Measurements from ENCODE around the gene MAPK10. TPM values are rescaled to one million over a fixed set of nuclear protein-coding genes. Genes with fewer than 3 reads are reported as not detected.

Gene MAPK10
- total RNA-seq, 1 donor from 2014 or later: 92.6 TPM

GRCh38 chr4:86004030-86004429 lies 355.8 kb downstream of the MAPK10 start:
- H3K4me1 Mint-ChIP-seq (ENCODE audit: low read depth, unreplicated experiment): peaks cover 8% of the 10 kb centered on the region
- no peaks in the 10 kb centered on the region for H3K9me3 Mint-ChIP-seq (ENCODE audit: unreplicated experiment)
- no peak for TF ChIP-seq CTCF (IDR thresholded peaks at IDR 0.05; ENCODE audit: partially characterized antibody, unreplicated experiment)
- H3K36me3 Mint-ChIP-seq (ENCODE audit: unreplicated experiment): no peaks in the 10 kb centered on the region
- no peak for DNase-seq
- H3K27ac Mint-ChIP-seq (ENCODE audit: unreplicated experiment): no peak overlapping the region
- no peak overlapping the region for H3K4me3 Mint-ChIP-seq (ENCODE audit: unreplicated experiment)
- no peaks in the 10 kb centered on the region for H3K27me3 Mint-ChIP-seq (ENCODE audit: unreplicated experiment)

- Mint-ChIP-seq H3K27me3 (ENCODE audit: unreplicated experiment) (no peaks in the 10 kb centered on the region), H3K27ac (ENCODE audit: unreplicated experiment) (no peak overlapping the region), H3K4me3 (ENCODE audit: unreplicated experiment) (no peak overlapping the region), H3K36me3 (ENCODE audit: unreplicated experiment) (no peaks in the 10 kb centered on the region), H3K9me3 (ENCODE audit: unreplicated experiment) (no peaks in the 10 kb centered on the region), H3K4me1 (ENCODE audit: low read depth, unreplicated experiment) (peaks cover 8% of the 10 kb centered on the region)
- DNase-seq: no peak
- no peak for TF ChIP-seq CTCF (IDR thresholded peaks at IDR 0.05; ENCODE audit: partially characterized antibody, unreplicated experiment)
Observed at GRCh38 chr4:86001591-86001990, 358.3 kb downstream of the MAPK10 start.

GRCh38 chr4:85995361-85995760 lies 364.5 kb downstream of the MAPK10 start:
- no peak for DNase-seq
- TF ChIP-seq CTCF (IDR thresholded peaks at IDR 0.05; ENCODE audit: partially characterized antibody, unreplicated experiment): no peak
- Mint-ChIP-seq H3K36me3 (ENCODE audit: unreplicated experiment) (no peaks in the 10 kb centered on the region), H3K9me3 (ENCODE audit: unreplicated experiment) (peaks cover 2% of the 10 kb centered on the region), H3K27me3 (ENCODE audit: unreplicated experiment) (peaks cover 1% of the 10 kb centered on the region), H3K4me3 (ENCODE audit: unreplicated experiment) (no peak overlapping the region), H3K4me1 (ENCODE audit: low read depth, unreplicated experiment) (peaks cover 3% of the 10 kb centered on the region), H3K27ac (ENCODE audit: unreplicated experiment) (no peak overlapping the region)

- no peak for TF ChIP-seq CTCF (IDR thresholded peaks at IDR 0.05; ENCODE audit: partially characterized antibody, unreplicated experiment)
- Mint-ChIP-seq H3K9me3 (ENCODE audit: unreplicated experiment) (peaks cover 2% of the 10 kb centered on the region), H3K27ac (ENCODE audit: unreplicated experiment) (no peak overlapping the region)
Observed at GRCh38 chr4:85994576-85994975, 365.3 kb downstream of the MAPK10 start.

GRCh38 chr4:85993641-85994040 lies 366.2 kb downstream of the MAPK10 start:
- no peak for TF ChIP-seq CTCF (IDR thresholded peaks at IDR 0.05; ENCODE audit: partially characterized antibody, unreplicated experiment)

More at GRCh38 chr4:85994576-85994975, 365.3 kb downstream of the MAPK10 start:
- Mint-ChIP-seq H3K4me1 (ENCODE audit: low read depth, unreplicated experiment) (no peaks in the 10 kb centered on the region), H3K4me3 (ENCODE audit: unreplicated experiment) (no peak overlapping the region), H3K36me3 (ENCODE audit: unreplicated experiment) (no peaks in the 10 kb centered on the region), H3K27me3 (ENCODE audit: unreplicated experiment) (peaks cover 1% of the 10 kb centered on the region)
- DNase-seq: no peak

More at GRCh38 chr4:85993641-85994040, 366.2 kb downstream of the MAPK10 start:
- H3K4me3 Mint-ChIP-seq (ENCODE audit: unreplicated experiment): no peak overlapping the region
- peaks cover 1% of the 10 kb centered on the region for H3K27me3 Mint-ChIP-seq (ENCODE audit: unreplicated experiment)
- no peaks in the 10 kb centered on the region for H3K36me3 Mint-ChIP-seq (ENCODE audit: unreplicated experiment)
- no peak overlapping the region for H3K27ac Mint-ChIP-seq (ENCODE audit: unreplicated experiment)
- no peaks in the 10 kb centered on the region for H3K4me1 Mint-ChIP-seq (ENCODE audit: low read depth, unreplicated experiment)
- DNase-seq: no peak
- H3K9me3 Mint-ChIP-seq (ENCODE audit: unreplicated experiment): peaks cover 2% of the 10 kb centered on the region

Data from glutamatergic neuron (in vitro differentiated cells).